GM21723 (cell line): ENCODE results near the gene MIB2.
A peak's percentile ranks its signal among the peaks of the same experiment; 100 is the strongest.
"Not testable (repeated sequence)": the region's sequence is repeated elsewhere in the genome, so short reads cannot be mapped to it uniquely, and the experiment has no call there.

ENCODE experiments used
- ATAC-seq: cut with Tn5 transposase; IDR thresholded peaks from one replicate; pipeline ENCODE4 v1.9.1; 2021; ENCODE audit warnings: mild to moderate bottlenecking, moderate library complexity; ENCODE audit not compliant: unreplicated experiment

Gene MIB2

DNA sequence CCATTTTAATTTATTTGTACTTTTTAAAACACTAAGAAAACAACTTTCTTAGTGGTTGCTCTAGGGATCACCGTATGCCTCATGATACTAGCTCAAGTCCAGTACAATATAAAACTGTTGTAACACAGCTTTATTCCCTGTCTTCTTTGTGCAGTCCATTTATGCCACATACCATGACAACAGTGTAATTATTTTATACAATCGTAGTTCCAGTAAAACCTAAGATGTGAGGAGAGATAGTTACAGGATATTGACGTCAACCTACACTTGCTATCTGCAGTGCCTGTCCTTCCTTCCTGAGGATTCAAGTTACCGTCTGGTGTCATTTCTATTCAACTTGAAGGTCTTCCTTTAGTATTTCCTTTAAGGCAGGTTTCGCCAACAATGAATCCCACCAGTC, 31.0 kb downstream of the MIB2 start:
- not testable (repeated sequence) for ATAC-seq

DNA sequence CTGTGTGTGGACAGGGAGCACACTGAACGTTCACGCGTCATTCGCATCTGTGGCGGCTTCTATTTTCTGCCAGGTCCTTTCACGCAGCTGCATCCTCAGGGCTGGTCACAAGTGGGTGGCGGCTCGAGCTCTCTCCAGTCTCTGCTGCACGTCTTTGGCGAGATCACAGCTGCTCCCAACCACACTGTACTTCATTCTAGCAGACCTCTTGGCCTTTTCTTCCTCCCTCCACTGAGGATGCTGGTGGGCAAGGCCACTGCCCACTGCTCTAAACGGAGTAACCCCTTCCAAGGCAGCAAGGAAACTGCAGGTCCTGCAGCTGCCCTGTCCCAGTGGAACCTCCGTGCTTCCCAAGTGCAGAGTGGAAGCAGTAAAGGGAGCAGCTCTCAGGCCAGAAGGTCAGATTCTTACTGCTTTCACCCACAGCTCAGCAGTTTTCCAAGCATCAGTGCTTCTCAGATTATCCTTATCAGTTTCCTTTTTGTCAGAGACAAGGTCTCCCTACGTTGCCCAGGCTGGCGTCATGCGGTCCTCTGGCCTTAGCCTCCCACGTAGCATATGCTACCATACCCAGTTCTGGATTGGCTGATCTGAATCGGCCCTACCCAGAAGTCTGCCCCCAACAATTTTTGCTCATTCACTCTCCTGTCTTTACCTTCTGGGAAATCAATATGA, 32.4 kb downstream of the MIB2 start:
- ATAC-seq = not testable (repeated sequence)

DNA sequence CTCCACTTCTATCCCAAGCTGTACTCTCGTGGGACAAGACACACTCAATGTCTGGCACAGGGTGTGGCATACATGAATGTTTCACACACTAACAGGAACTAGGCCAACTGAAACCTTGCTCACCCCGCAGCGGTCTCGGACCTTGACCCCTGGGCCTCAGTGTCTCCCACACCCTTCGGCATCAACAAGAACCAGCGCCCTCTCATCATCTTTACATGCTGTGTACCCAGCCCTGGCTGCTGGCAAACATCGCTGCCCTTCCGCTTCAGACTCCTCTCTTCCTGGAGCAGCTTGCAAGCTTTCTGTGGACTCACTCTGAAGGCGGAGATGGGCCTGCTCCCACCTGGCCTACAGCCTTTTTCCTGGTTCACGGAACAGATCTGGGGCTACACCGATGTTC, 33.0 kb downstream of the MIB2 start:
- not testable (repeated sequence) for ATAC-seq

DNA sequence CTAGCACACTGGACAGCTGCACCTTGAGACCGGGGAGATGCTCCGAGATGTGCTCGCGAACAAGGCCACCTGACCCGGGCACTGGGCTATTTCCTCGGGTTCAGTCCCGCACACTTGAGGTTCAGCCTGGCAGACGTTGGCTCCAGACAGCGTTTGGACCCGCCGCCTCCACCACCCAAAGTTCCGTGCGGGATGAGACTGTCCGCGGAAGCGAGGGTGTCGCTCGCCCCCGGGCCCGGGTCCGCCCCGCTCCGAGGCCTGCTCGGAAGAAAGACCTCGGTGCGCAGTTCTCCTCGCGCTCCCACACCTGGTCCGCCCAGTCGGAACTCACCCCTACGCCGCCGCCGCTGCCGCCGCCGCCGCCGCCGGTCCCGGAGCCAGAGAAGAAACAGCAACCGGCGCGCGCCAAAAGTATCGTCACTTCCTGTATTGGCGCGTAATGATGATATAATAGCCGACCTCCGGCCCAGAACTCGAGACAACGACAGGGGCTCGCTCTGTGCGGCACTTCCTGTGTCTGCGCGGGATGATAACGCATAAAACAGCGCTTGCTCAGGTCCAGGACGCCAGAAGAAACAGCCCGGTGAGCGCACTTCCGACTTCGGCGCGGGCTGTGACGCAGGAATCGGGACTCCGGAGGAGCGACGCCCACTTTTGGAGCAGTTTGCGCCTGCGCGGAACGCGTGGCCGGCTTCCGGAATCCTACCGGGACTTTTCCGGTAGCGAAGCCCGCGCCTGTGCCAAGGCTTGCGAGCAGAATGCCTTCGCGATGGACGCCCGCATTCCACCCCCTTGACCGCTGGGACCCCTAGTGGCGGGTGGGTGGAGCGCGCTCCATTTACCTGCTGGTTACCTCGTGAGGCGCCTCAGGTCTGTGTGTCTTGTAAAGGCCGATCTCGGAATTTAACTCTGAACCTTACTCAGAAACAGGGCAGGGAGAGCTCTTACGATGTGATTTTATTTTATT, 43.6 kb downstream of the MIB2 start, which contains the start of gene CDK11B:
Gene CDK11B (minus strand): TSS at position 422 of the 967 bp plus-strand sequence. CDS start 1,519 bp downstream, outside the sequence.
- ATAC-seq = peak; percentile 79

DNA sequence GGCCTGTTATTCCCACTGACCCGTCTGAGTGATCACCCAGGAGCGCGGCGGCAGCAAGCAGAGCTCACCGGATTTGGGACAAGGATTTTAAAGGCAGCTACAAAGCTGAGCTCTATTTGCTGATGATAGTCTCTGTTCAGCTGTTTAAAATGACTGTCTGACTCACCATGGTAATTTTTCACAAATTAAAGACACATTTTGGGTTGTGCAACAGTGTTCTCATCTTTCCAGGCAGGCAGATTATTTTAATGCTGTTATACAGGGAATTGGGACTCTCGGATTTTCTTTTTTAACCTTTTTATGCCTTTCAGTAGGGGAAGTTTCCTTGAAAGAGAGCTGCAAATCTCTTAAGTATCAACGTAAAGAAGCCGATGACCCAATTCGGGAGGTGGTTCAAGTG, 47.1 kb downstream of the MIB2 start:
- ATAC-seq = not testable (repeated sequence)

DNA sequence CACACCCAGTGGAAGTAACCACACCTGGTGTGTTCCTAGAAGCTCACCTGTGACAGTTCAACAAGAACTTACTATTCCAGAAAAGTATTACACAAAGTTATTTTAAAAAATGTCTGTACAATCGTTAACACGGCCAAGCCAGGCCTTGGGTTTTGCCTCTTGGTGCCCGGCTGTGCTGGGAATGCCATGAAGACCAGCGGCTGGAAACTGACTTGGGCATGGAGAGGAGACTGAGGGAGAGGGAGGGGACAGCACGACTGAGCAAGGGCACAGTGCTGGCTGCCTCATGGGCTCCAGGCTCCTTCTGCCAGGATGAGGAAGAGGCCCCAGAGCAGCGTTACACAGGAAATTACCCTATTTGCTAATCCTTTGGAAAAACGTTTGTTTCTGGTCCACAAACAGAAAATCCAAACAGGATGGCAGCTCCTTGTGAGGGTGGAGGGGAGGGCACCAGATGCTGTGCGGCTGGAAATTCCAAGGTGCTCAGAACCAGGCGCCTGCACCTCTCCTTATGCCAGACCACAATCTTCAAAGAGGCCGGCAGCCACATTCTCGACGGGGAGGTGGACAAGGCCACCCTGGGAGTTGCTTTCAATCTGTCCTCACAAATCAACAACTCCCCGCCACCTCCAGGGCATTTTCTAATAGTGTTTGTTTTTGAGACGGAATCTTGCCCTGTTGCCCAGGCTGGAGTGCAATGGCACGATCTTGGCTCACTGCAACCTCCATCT, 47.7 kb downstream of the MIB2 start:
- ATAC-seq = not testable (repeated sequence)

DNA sequence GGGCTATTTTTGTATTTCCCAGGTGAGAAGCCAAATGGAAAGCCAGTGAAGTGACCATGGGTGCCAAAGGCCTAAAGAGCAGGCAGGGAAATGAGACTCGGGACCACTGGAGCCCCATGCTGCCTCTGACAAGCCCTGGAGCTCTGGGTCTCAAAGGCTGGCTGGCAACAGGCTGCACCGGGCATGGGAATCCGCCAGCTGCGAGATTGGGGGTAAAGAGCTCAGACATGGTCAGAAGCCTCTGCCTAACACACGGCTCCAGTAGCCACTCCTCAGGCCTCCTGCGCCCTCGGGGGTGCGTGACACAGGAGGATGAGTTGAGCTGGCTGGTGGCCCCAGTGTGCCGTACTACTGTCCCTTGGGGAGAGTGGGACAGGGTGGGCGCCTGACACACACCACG, 49.0 kb downstream of the MIB2 start:
- ATAC-seq = not testable (repeated sequence)

DNA sequence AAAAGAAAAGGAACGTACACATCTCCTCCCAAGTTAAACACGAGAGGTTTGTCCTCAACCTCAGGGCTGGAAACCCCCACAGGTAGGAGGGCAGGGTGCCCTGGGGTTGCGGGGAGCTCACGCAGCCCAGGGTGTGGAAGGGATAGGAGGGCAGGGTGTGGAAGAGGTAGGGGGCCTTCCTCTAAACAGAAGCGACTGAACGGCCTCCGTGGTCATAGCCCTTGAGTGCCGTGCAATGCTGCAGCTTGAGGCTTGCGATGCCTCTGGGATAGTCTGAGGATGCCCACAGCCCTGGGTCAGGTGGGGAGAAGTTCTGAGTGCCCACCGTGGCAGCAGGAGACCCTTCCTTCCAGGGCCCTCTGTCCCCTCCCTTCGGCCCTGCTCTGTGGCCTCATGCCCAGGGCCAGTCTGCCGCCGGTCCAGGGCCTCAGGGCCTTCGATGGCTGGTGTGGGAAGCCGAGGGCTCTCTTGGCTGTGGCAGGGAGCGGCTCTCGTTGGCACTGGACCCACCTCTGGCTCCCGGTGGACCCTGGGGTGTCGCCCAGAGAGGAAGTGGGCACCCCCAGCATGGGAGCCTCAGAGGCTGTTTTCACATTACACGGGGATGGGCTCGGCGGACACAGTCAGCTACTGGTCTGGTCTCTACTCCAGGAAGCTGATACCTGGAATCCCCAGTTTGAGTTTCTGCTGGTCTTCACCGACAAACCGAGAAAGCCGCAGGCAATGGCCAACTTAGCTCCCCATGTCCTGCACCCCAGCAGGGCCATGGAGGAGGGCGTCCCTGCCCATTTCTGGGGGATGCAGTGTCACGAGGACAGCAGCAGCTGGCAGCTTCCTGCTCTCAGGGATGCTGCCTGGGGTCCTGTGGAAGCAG, 49.9 kb downstream of the MIB2 start:
- no peak for ATAC-seq

DNA sequence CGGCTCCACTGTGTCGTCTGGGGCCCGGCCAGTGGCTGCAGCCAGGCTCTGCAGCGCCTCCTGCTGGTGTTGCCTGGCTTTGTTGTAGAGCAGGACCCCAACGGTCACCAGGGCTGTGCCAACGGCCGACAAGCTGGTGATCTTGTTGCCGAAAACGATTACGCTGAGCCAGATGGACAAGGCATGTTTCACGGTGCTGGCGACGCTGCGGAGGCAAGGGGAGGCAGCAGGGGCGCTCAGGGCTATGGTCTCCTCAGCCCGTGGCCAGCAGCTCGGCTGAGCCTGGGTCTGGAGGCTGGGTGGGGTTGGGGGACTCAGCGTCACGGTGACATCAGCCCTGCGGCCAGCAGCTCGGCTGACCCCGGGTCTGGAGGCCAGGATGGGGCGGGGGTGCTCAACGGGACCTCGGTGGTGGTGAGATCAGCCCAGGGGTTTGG, 50.5 kb downstream of the MIB2 start:
- ATAC-seq = no peak

DNA sequence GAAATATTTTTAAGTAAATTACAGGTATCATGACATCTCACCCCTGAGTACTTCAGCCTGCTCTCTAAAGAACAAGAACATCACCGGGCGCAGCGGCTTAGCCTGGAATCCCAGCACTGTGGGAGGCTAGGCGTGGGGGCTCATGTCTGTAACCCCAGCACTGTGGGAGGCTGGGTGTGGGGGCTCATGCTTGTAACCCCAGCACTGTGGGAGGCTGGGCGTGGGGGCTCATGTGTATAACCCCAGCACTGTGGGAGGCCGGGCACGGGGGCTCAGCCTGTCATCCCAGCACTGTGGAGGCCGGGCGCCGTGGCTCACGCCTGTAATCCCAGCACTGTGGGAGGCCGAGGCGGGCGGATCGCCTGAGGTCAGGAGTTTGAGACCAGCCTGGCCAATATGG, 51.2 kb downstream of the MIB2 start:
- no peak for ATAC-seq

DNA sequence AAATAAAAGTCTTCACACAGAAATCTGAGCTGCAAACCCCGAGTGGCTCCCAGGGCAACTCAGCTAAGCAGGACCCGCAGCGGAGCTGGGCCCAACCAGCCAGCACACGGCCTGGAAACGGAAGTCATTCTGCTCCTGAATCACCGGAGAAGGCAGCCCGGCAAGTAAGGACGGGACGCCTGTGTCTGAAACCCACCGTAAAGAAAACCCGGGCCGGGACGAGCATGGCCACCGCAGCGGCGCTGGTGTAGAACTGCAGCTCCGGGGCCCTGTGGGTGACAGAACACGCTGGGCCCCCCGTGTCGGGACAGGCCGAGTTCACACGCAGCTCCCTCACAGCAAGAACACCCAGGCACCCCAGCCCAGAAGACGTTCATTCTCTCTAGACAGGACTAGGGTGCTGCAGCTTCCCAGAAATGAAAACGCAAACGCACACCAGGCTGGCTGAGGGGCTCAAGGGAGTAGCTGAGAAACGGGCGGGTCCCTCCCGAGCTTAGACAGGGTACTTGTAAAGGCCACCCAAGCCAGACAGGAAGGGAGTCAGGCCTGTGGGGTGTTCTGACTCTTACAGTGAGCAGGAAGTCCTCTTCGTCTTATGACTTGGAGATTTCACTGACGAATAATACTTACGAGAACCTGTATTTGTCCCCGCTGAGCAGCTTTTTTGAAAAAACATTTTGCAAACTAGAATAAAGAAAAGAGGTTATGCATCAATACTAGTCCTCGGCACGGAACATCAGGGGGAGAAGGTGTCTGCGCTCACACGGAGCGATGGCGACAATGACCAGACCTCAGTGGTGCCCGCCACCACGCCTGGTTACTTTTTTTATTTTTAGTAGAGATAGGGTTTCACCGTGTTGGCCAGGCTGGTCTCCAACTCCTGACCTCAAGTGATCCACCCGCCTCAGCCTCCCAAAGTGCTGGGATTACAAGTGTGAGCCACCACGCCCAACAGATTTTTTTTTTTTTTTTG, 54.5 kb downstream of the MIB2 start:
- ATAC-seq = no peak

DNA sequence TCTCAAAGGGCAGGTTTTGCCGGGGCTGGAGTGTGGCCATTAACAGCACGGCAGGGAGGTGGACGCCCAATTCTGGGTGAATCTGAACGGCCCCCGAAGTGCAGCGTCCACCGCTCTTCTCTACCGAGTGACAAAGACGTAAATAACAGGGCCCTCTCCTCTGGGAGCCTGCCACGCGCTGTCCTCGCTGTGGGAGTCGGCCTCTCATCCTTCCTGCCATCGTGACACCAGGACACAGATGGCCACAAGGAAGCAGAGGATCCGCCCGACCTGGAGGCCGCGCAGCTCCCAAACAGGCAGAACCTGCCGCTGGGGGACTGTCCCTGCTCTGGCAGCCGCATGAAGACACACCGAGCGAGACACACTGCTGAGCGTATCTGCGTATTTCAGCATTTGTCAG, 55.6 kb downstream of the MIB2 start:
- no peak for ATAC-seq

DNA sequence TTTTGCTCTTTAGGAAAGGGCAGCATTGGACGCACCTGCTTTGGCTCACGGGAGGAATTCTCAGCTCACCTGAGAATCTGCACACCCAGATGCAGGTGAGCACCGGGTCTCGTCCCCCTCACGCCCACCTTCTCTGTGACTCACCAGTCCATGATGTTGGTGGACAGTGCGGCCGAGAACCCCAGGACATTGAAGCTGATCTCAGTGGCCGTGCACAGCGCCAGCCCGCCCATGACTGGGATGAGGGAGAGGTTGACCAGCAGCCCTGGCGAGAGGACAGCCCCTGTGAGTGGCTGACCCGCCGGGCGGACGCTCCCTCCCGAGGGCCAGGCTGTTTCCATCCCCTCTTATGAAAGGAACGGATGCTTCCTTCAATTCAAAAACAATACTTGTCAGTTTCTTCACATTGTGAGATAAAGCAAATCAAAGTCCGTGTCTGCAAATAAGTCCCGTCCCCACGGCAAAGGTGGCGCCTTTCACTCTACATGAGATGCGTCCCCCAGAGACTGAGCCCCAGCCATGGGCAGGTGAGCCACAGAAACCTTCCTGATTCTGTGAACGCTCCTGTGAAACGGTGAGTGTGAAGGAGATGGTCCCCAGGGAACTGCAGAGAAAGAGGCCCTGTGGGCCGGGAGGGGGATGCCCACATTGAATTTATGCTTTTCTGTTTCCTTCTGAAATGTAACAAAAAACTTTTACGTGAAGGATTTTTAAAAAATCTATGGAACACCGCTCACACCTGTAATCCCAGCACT, 56.2 kb downstream of the MIB2 start:
- no peak for ATAC-seq

DNA sequence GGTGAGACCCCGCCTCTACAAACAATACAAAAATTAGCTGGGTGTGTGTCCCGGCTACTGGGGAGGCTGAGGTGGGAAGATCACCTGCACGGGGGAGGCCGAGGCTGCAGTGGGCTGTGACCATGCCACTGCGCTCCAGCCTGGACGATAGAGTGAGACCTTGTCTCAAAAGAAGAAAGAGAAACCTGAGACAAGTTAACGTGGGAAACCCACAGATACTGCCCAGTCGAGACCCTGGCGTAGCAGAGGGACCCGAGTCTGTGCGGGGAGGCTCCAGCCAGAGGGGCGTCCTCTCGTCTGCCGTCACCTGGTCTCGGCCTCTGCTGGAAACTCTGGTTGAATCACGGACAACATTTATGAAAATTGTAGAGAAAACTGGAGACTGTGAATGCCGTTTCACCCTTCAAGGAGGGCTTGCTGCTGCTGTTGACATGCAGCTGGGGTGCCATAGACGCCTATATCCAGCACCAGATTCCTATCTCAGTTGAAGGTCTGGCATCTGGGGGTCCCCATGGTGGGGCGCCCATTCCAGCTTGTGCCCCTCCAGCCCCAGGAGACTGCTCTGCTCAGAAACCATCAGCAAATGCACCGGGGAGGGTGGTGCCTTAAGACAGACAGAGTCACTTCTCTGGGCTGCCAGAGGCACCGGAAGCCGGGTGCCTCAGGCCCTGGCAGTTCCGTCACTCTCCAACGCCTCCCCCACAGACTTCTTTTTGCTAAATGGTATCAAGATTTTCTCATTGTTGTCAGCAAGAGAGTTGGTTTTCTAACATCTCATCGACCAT, 57.1 kb downstream of the MIB2 start:
- ATAC-seq = no peak

DNA sequence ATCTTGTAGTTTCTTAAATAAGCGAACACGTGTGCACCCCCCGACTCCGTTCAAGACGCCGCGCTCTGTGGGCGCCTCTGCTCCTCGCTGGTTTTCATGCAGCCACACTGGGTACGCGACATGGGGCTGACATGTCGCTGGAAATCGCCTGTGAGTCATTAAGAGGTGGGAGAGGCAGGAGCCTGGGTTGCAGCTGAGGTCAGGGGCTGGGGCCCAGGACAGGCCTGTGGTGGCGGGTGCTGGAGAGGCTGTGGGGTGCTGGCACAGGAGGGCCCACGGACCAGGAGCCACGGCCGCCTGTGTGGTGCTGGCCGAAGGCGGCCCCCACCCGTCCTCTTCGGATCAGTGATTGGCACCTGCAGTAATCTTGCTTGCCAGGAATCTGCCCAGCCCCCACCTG, 59.5 kb downstream of the MIB2 start:
- not testable (repeated sequence) for ATAC-seq

DNA sequence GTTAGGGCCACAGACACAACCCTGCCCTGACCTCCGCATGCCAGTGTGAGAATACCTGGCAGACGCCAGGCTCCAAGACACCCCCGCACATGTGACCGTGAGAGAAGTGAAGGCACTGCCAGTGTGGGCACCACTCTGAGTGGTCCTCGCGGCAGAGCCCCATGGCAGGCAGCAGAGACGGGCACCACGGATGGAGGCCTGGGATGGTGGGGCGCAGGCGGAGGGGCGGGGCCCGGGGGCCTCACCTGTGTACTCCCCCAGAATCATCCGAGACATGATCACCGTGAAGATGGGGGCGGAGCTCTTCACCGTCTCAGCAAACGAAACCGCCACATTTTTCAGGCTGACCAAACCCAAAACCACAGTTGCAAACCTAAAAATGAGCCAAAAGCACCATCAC, 59.9 kb downstream of the MIB2 start:
- ATAC-seq = not testable (repeated sequence)

DNA sequence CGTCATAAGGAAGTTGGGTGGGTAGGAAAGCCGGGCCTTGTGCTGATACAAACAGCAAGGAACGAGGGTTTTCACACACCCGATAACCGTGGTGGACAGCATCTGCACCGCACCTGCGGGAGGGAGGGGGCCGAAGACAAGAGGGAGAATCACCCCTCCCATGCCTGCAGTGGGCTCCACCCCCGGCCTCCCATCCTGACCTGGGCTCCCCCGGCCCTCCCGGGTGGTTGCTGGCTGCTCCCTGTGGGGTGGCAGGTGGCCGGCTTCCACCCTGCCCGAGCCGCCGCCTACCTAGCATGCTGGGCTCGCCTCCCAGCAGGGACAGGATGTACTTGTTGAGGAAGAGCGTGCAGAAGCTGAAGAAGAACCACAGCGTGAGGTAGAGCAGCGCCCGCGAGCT, 60.8 kb downstream of the MIB2 start:
- ATAC-seq = not testable (repeated sequence)
